GM12878 (cell line): ENCODE results near the gene NCAM1. TPM values are rescaled to one million over a fixed set of nuclear protein-coding genes. Genes with fewer than 3 reads are reported as not detected.

Source experiments
- ATAC-seq: fragments of 200-7000 bp; cut with Tn5 transposase; 3 replicates; pipeline ENCODE4 v1.9.1; 2020; ENCODE audit warnings: mild to moderate bottlenecking, moderate library complexity
- BruUV-seq: library from RNA; stranded (reverse); fragments of 400-500 nt; replicated peaks from 2 replicates; lab custom pipeline; 2021; lab: Mats Ljungman, UMichigan
- CTCF ChIA-PET: fragments of 300-600 bp; sonication (Branson Sonifier 250); formaldehyde crosslinking; extraction: SDS; loops from one replicate; lab custom pipeline; 2021; ENCODE audit warnings: inconsistent platforms; lab: Yijun Ruan, JAX
- POLR2A ChIA-PET: fragments of 350-600 bp; formaldehyde crosslinking; extraction: SDS; loops from one replicate; lab custom pipeline; 2021; ENCODE audit warnings: inconsistent platforms; lab: Charles Lee
- RAD21 ChIA-PET: fragments of 300-600 bp; sonication (Branson Sonifier 250); formaldehyde crosslinking; loops from one replicate; lab custom pipeline; 2023; ENCODE audit warnings: antibody characterized with exemption; ENCODE audit not compliant: unreplicated experiment; lab: Charles Lee
- SMC1A ChIA-PET: fragments of 300-600 bp; sonication (Branson Sonifier 250); formaldehyde crosslinking; loops from one replicate; lab custom pipeline; 2023; ENCODE audit not compliant: unreplicated experiment, uncharacterized antibody; lab: Charles Lee
- DNase-seq: peaks from one replicate; pipeline ENCODE4 v3.0.0-alpha.2; 2011; ENCODE audit warnings: low read depth, low spot score
- FAIRE-seq: peaks from 3 replicates; lab custom pipeline; 2011; peaks lifted over from hg19 to GRCh38; lab: Jason Lieb, UNC
- H2AFZ ChIP-seq: 2 replicates; pipeline ENCODE4 v1.6.0; 2011; ENCODE audit warnings: low read depth, low read length, control low read depth; ENCODE audit not compliant: control insufficient read depth
- H3K27ac ChIP-seq: 2 replicates; pipeline ENCODE4 v1.5.1; 2011; ENCODE audit warnings: control low read depth; ENCODE audit not compliant: control insufficient read depth, insufficient read depth
- H3K27me3 ChIP-seq, 2 experiments: replicated peaks in 1 of 2; 2 replicates each; pipeline versions ENCODE4 v1.6.0 to v1.6.1; 2011; ENCODE audit warnings: low read length in 1 of 2; ENCODE audit not compliant: control insufficient read depth in 2 of 2, insufficient read depth in 2 of 2
- H3K36me3 ChIP-seq, 2 experiments: 2 replicates each; pipeline ENCODE4 v1.5.1; 2011; ENCODE audit warnings: low read length in 1 of 2; ENCODE audit not compliant: control insufficient read depth in 2 of 2, insufficient read depth in 2 of 2
- H3K4me1 ChIP-seq: 2 replicates; pipeline ENCODE4 v1.6.1; 2011; ENCODE audit warnings: mild to moderate bottlenecking, low read length, moderate library complexity, mixed read lengths; ENCODE audit not compliant: control insufficient read depth, insufficient read depth
- H3K4me2 ChIP-seq: 2 replicates; pipeline ENCODE4 v1.6.0; 2011; ENCODE audit warnings: control low read depth; ENCODE audit not compliant: control insufficient read depth, insufficient read depth
- H3K4me3 ChIP-seq: fragments of 200-600 bp; sonication (generic); 2 replicates; pipeline ENCODE4 v1.5.1; 2016
- H3K79me2 ChIP-seq: 2 replicates; pipeline ENCODE4 v1.6.0; 2011; ENCODE audit warnings: low read length; ENCODE audit not compliant: control insufficient read depth, insufficient read depth
- H3K9ac ChIP-seq: 2 replicates; pipeline ENCODE4 v1.8.0; 2011; ENCODE audit warnings: low read length, control low read depth, mixed read lengths; ENCODE audit not compliant: control insufficient read depth, insufficient read depth
- H3K9me3 ChIP-seq: replicated peaks from 3 replicates; pipeline ENCODE4 v1.5.1; 2011; ENCODE audit warnings: mild to moderate bottlenecking, low read length; ENCODE audit not compliant: control insufficient read depth, insufficient read depth
- H4K20me1 ChIP-seq: 2 replicates; pipeline ENCODE4 v1.6.0; 2011; ENCODE audit not compliant: control insufficient read depth, insufficient read depth
- BCLAF1 ChIP-seq: fragments of 450-650 bp; IDR thresholded peaks from 2 replicates; pipeline ENCODE4 v1.6.1; 2017; ENCODE audit warnings: antibody characterized with exemption, mild to moderate bottlenecking, moderate library complexity
- CBFB ChIP-seq: IDR thresholded peaks from 2 replicates; pipeline ENCODE4 v1.6.1; 2016; ENCODE audit warnings: antibody characterized with exemption, low read depth
- CBX5 ChIP-seq: sonication (generic); IDR thresholded peaks from 2 replicates; pipeline ENCODE4 v1.6.1; 2016; ENCODE audit warnings: low read depth, moderate library complexity, mild to moderate bottlenecking, inconsistent platforms
- CHD1 ChIP-seq: IDR thresholded peaks from 2 replicates; pipeline ENCODE4 v1.6.1; 2012; ENCODE audit warnings: low read depth, low read length, improper control_type of control experiment
- CHD4 ChIP-seq: fragments of 200-600 bp; sonication (generic); IDR thresholded peaks from 2 replicates; pipeline ENCODE4 v1.6.1; 2016; ENCODE audit warnings: mild to moderate bottlenecking
- NR2F1 ChIP-seq: fragments of 450-650 bp; conservative IDR thresholded peaks from 2 replicates; pipeline ENCODE4 v1.6.1; 2017; ENCODE audit warnings: mild to moderate bottlenecking
- RUNX3 ChIP-seq: IDR thresholded peaks from 2 replicates; pipeline ENCODE4 v1.6.1; 2012; ENCODE audit warnings: low read length, inconsistent platforms
- SMC3 ChIP-seq: IDR thresholded peaks from 2 replicates; pipeline ENCODE4 v1.6.1; 2011; ENCODE audit warnings: low read length, improper control_type of control experiment, borderline replicate concordance
- ZSCAN29 ChIP-seq: fragments of 450-650 bp; IDR thresholded peaks from 2 replicates; pipeline ENCODE4 v1.6.1; 2017; ENCODE audit warnings: mild to moderate bottlenecking, moderate library complexity
- WGBS: methylation state at CpG from one replicate; pipeline ENCODE4 v1.1.6; 2016; ENCODE audit warnings: low lambda C conversion rate; ENCODE audit not compliant: insufficient replicate concordance, insufficient coverage; ENCODE audit errors: missing lambda C conversion rate; 5-methylcytosine and 5-hydroxymethylcytosine counted together
- in situ Hi-C: fragments of 300-500 bp; cut with MboI; formaldehyde crosslinking; loops from 9 replicates; pipeline ENCODE4 v1.14.3; 2018; ENCODE audit warnings: mixed read lengths
- intact Hi-C: fragments of 100-400 bp; cut with micrococcal nuclease; formaldehyde crosslinking; loops from one replicate; pipeline ENCODE4 v1.14.2; 2022; ENCODE audit not compliant: unreplicated experiment
- polyA plus RNA-seq, 11 experiments: library from polyadenylated mRNA; depleted of rRNA in 4 of 11; unstranded in 6 of 11; stranded (reverse) in 5 of 11; fragments of >200 nt; fragmentation: Nextera tagmentation in 4 of 11; fragmentation: Illumina TruSeq in 1 of 11; extraction: Ambion mirVana in 4 of 11; extraction: Trizol in 1 of 11; gene quantifications; 1 replicate in 1 of 11; 2 replicates in 10 of 11; pipeline versions ENCODE4 v1.2.1 to v1.2.3, GENCODE V29; 2011 to 2016; ENCODE audit warnings: inconsistent platforms in 2 of 11, missing spikeins in 2 of 11, low read depth in 1 of 11
- total RNA-seq, 4 experiments: library from RNA; depleted of rRNA in 3 of 4; stranded (reverse); fragments of >200 nt in 3 of 4; fragmentation: Illumina TruSeq in 1 of 4; extraction: Trizol in 1 of 4; gene quantifications; 2 replicates each; pipeline versions ENCODE4 v1.2.1 to v1.2.3, GENCODE V29; 2013 to 2021
- TF ChIP-seq, protein P1 (sequence below), 3 experiments: IDR thresholded peaks in 2 of 3; conservative IDR thresholded peaks in 1 of 3; 2 replicates each; pipeline ENCODE4 v1.5.1; 2011; ENCODE audit warnings: low read depth in 3 of 3, low read length in 3 of 3, mild to moderate bottlenecking in 3 of 3, control low read depth in 2 of 3, moderate library complexity in 2 of 3, inconsistent platforms in 1 of 3, mixed read lengths in 1 of 3; ENCODE audit not compliant: control insufficient read depth in 2 of 3, insufficient read depth in 1 of 3; ENCODE audit errors: extremely low read depth in 1 of 3

The NCAM1 gene
- total and polyA plus RNA-seq, 10 of the 15 experiments (the other 5 are each of a cell fraction or from before 2014, with no cell fraction given), result 0.10 to 0.23 (median 0.11) TPM; not detected in 7

GRCh38 chr11:113112307-113112706 lies 151.1 kb downstream of the NCAM1 start:
- ChIA-PET SMC1A (no interaction called here), RAD21 (no interaction called here), POLR2A (no interaction called here), CTCF (no interaction called here)
- ATAC-seq (no peak), FAIRE-seq (no peak), DNase-seq (no peak)
- Histone ChIP-seq H2AFZ (no peak overlapping the region), H3K4me1 (no peaks in the 10 kb centered on the region), H3K9me3 (no peaks in the 10 kb centered on the region), H3K9ac (no peak overlapping the region), H3K79me2 (no peaks in the 10 kb centered on the region), H3K4me3 (no peak overlapping the region), H3K4me2 (no peak overlapping the region), H4K20me1 (no peaks in the 10 kb centered on the region), H3K36me3 (no peaks in the 10 kb centered on the region), H3K27me3 (peaks cover 0 to 3% of the 10 kb centered on the region in 2 experiments; a peak in 1 of 4 replicates), H3K27ac (no peak overlapping the region)
- BruUV-seq, result no TSS peak
- TF ChIP-seq CHD1 (no peak), NR2F1 (no peak)
- in situ Hi-C loops, result no loop called here
- 22% methylated on average over 3 of the region's 3 CpGs for WGBS
- intact Hi-C loops, result loop anchor here (5.0 kb wide), 1 partner anchor 175 kb away; no protein-coding TSS in a partner anchor

GRCh38 chr11:113113801-113114704 lies 152.8 kb downstream of the NCAM1 start:
- H3K9me3 ChIP-seq, result no peaks in the 10 kb centered on the region
- POLR2A ChIA-PET, result no interaction called here
- no peak overlapping the region for H3K27ac ChIP-seq
- H3K4me2 ChIP-seq, result no peak overlapping the region
- intact Hi-C loops, result loop anchor here (2.0 to 5.0 kb wide), 2 partner anchors 173 to 525 kb away; no protein-coding TSS in a partner anchor
- peak; percentile 82 for ATAC-seq
- DNase-seq, result no peak
- CTCF ChIA-PET, result interaction anchor here (1.3 to 1.6 kb wide), 4 partner anchors 8 to 526 kb away, joined by 3 to 5 read pairs (median 4); no protein-coding TSS in a partner anchor
- RAD21 ChIA-PET, result interaction anchor here (0.6 to 2.0 kb wide), 2 partner anchors 33 to 526 kb away, joined by 3 to 8 read pairs; no protein-coding TSS in a partner anchor
- H2AFZ ChIP-seq, result no peak overlapping the region
- in situ Hi-C loops, result no loop called here
- no peaks in the 10 kb centered on the region for H3K4me1 ChIP-seq
- no peak overlapping the region for H3K9ac ChIP-seq
- no peaks in the 10 kb centered on the region for H3K79me2 ChIP-seq
- H3K27me3 ChIP-seq, result peaks cover 0 to 3% of the 10 kb centered on the region in 2 experiments; a peak in 1 of 4 replicates
- H3K36me3 ChIP-seq, result no peaks in the 10 kb centered on the region
- SMC1A ChIA-PET, result interaction anchor here (0.7 to 1.8 kb wide), 2 partner anchors 291 to 526 kb away, joined by 3 to 6 read pairs; no protein-coding TSS in a partner anchor
- BruUV-seq, result no TSS peak
- FAIRE-seq, result no peak
- H3K4me3 ChIP-seq, result no peak overlapping the region
- H4K20me1 ChIP-seq, result no peaks in the 10 kb centered on the region
- WGBS, result 5% methylated on average over 5 of the region's 5 CpGs
- TF ChIP-seq CBFB, result no peak
- no peak for TF ChIP-seq ZSCAN29
- TF ChIP-seq CHD4, result no peak
- TF ChIP-seq CHD1, result no peak
- no peak for TF ChIP-seq RUNX3
- TF ChIP-seq, protein P1, sequence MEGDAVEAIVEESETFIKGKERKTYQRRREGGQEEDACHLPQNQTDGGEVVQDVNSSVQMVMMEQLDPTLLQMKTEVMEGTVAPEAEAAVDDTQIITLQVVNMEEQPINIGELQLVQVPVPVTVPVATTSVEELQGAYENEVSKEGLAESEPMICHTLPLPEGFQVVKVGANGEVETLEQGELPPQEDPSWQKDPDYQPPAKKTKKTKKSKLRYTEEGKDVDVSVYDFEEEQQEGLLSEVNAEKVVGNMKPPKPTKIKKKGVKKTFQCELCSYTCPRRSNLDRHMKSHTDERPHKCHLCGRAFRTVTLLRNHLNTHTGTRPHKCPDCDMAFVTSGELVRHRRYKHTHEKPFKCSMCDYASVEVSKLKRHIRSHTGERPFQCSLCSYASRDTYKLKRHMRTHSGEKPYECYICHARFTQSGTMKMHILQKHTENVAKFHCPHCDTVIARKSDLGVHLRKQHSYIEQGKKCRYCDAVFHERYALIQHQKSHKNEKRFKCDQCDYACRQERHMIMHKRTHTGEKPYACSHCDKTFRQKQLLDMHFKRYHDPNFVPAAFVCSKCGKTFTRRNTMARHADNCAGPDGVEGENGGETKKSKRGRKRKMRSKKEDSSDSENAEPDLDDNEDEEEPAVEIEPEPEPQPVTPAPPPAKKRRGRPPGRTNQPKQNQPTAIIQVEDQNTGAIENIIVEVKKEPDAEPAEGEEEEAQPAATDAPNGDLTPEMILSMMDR (IDR thresholded peaks at IDR 0.05 in 2 of 3, conservative IDR thresholded peaks at IDR 0.05 in 1 of 3; ENCODE audit: control insufficient read depth in 2 of 3, extremely low read depth in 1 of 3, insufficient read depth in 1 of 3, low read depth in 3 of 3, low read length in 3 of 3), result peak; percentile 44 to 55 (median 44)
- TF ChIP-seq BCLAF1, result no peak
- TF ChIP-seq SMC3, result peak; percentile 40; the same call in 1 of the 2 replicates
- no peak for TF ChIP-seq CBX5
